Measurements from ENCODE around the gene PRKCE.

Gene PRKCE

DNA sequence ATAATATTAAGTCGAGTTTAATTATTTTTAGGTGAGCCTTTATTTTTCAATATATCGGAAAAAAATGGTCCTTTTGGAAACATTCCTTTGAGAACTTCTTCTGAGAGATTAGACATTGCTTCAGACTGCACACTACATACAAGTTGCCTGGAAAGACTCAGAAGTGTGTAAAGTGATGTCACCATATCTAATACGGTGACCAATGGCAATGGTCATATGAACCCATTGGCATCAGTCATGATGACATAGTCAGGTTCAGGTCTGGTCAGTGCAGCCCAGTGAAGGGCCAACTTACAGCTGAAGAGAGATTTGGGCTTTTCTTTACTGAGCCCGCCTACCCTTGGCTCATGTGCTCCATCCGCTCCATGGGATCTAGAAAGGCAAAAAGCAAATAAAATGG lies 362.3 kb downstream of the PRKCE start:
- in situ Hi-C loops (cut with HindIII; ENCODE audit: low pct_ligation_motif_present, low sequenced_read_pairs), result no loop called here
- no peak for DNase-seq
- H3K27me3 ChIP-seq (replicated peaks), result no peaks in the 10 kb centered on the region
- no peak overlapping the region for H3K27ac ChIP-seq
- TF ChIP-seq, protein P1, sequence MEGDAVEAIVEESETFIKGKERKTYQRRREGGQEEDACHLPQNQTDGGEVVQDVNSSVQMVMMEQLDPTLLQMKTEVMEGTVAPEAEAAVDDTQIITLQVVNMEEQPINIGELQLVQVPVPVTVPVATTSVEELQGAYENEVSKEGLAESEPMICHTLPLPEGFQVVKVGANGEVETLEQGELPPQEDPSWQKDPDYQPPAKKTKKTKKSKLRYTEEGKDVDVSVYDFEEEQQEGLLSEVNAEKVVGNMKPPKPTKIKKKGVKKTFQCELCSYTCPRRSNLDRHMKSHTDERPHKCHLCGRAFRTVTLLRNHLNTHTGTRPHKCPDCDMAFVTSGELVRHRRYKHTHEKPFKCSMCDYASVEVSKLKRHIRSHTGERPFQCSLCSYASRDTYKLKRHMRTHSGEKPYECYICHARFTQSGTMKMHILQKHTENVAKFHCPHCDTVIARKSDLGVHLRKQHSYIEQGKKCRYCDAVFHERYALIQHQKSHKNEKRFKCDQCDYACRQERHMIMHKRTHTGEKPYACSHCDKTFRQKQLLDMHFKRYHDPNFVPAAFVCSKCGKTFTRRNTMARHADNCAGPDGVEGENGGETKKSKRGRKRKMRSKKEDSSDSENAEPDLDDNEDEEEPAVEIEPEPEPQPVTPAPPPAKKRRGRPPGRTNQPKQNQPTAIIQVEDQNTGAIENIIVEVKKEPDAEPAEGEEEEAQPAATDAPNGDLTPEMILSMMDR (IDR thresholded peaks at IDR 0.05; ENCODE audit: low read depth, low read length, missing control alignments), result no peak
- H3K36me3 ChIP-seq (replicated peaks), result no peaks in the 10 kb centered on the region
- H3K4me3 ChIP-seq (ENCODE audit: low read depth, low read length), result no peak overlapping the region

DNA sequence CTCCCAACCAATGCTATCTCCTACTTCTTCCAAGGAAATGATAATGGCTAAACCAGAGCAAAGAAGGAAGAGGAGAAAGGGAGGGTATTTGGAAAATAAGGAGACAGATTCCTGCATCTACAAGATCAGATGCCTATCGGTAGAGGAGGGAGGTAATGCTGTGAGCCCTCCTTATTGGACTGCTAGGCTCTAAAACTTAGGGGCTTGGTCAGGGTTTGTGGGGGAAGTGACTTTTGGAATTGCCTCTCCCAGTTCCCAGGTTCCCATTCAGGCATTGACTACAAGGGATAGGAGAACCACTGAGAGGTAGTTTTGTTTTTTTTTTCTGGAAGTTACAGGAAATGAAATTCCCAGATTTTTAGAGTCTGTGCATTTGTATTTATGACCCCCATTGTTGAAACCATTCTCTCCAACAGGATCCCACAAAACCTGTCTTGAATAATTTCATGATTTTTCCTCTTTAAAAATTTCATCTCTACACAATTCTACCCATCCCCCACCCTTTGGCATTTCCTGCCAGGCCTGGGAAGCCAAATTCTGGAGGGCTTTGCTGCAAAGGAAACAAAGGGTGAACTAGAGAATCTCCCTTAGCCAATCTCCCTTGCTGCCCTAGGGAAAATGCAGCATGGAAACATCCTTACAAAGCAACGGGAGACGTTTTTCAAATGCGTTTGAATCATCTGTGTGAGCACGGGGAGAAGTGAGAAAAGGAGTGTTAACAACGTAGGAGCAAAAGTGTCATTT lies 363.6 kb downstream of the PRKCE start:
- TF ChIP-seq, protein P1 (IDR thresholded peaks at IDR 0.05; ENCODE audit: low read depth, low read length, missing control alignments), result no peak
- no peak overlapping the region for H3K4me3 ChIP-seq (ENCODE audit: low read depth, low read length)
- in situ Hi-C loops (cut with HindIII; ENCODE audit: low pct_ligation_motif_present, low sequenced_read_pairs), result no loop called here
- H3K27ac ChIP-seq, result peak overlapping the region; percentile 46
- peak; percentile 38 for DNase-seq
- no peaks in the 10 kb centered on the region for H3K27me3 ChIP-seq (replicated peaks)
- H3K36me3 ChIP-seq (replicated peaks), result no peaks in the 10 kb centered on the region

DNA sequence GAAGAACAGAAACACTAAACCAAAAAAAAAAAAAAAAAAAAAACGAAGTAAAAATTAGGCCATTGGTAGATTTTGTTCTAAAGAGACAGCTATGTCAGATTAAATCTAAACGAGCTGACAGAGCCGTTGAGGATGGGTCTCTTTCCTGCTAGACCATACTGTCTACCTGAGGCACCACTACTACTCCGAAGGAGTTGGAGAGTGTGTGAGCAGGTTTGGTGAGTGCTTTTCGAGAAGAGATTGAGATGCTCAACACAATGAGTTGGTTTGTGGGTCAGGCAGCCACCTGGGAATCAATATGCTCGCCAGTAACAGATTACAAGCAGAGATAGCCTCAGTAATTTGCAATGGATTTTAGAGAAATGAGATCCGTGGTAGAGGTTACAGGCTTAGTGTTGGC lies 364.2 kb downstream of the PRKCE start:
- Histone ChIP-seq H3K4me3 (ENCODE audit: low read depth, low read length) (no peak overlapping the region), H3K27ac (peak overlapping the region; percentile 46), H3K27me3 (replicated peaks) (no peaks in the 10 kb centered on the region), H3K36me3 (replicated peaks) (no peaks in the 10 kb centered on the region)
- in situ Hi-C loops (cut with HindIII; ENCODE audit: low pct_ligation_motif_present, low sequenced_read_pairs), result no loop called here
- TF ChIP-seq, protein P1 (IDR thresholded peaks at IDR 0.05; ENCODE audit: low read depth, low read length, missing control alignments), result no peak
- no peak for DNase-seq

DNA sequence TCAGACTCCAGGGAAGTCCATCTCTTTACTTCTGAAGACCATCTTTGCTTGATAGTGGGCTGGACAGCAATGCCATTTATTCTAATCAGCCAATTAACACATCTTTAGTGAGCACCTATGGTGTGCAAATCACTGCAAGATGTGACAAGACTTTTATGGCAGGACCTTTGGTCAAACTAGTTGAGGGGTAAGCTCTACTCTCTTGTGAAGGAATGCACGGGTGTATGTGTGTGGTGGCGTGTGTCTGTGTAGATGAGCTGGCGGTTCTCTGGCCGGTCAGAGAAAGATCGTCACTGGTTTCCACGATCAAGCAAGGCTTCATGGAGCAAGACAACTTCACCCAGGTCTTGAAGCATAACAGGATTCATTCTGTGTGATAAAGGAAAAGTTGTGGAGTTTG lies 364.6 kb downstream of the PRKCE start:
- DNase-seq, result no peak
- Histone ChIP-seq H3K36me3 (replicated peaks) (no peaks in the 10 kb centered on the region), H3K27ac (peak overlapping the region; percentile 46), H3K27me3 (replicated peaks) (no peaks in the 10 kb centered on the region), H3K4me3 (ENCODE audit: low read depth, low read length) (no peak overlapping the region)
- in situ Hi-C loops (cut with HindIII; ENCODE audit: low pct_ligation_motif_present, low sequenced_read_pairs), result no loop called here
- TF ChIP-seq, protein P1 (IDR thresholded peaks at IDR 0.05; ENCODE audit: low read depth, low read length, missing control alignments), result no peak

DNA sequence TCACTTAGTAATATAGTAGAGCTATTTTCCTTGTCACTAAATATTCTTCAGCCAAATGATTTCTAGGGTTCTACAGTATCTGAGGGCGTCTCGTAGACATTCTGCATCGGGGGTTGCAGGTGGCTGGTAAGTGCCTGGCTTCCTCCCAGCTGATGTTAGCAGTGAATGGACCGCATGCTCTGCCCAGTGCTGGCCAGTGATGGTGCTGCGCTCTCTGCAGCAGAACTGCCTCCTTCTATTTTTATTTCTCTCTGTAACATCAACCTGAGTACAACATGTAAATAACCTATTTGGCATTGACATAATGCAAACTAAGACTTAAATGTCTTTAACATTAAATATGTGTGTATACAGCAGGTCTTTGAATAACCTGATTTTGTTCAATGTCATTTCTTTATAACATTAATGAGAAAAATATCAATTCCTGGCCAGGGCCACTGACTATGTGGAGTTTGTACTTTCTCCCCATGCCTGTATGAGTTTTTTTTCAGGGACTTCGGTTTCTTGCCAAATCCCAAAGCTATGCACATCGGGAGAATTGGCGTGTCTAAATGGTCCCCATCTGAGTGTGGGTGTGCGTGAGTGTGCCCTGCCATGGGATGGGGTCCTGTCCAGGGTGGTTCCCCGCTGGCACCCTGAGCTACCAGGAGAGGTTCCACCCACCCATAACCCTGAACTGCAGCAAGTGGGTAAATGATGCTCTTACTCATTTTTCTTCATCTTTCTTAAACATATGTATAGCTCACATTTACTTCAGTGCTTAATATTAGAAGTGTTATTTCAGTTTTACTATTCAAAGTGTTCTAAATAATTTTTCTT lies 367.5 kb downstream of the PRKCE start:
- Histone ChIP-seq H3K4me3 (ENCODE audit: low read depth, low read length) (no peak overlapping the region), H3K36me3 (replicated peaks) (no peaks in the 10 kb centered on the region), H3K27me3 (replicated peaks) (no peaks in the 10 kb centered on the region), H3K27ac (no peak overlapping the region)
- in situ Hi-C loops (cut with HindIII; ENCODE audit: low pct_ligation_motif_present, low sequenced_read_pairs), result no loop called here
- DNase-seq, result no peak
- TF ChIP-seq, protein P1 (IDR thresholded peaks at IDR 0.05; ENCODE audit: low read depth, low read length, missing control alignments), result peak; percentile 4
